Activated CD4-positive, alpha-beta T cell treated with anti-CD3 and anti-CD28 coated beads, Interleukin-2, amount 50 U/mL, for 4 hours (primary cell): ENCODE results near the gene C2orf81.
"Not testable (repeated sequence)": the region's sequence is repeated elsewhere in the genome, so short reads cannot be mapped to it uniquely, and the experiment has no call there.

ENCODE experiments used
- DNase-seq, 2 experiments: peaks; one replicate each; pipeline ENCODE4 v3.0.0-alpha.2; 2020

Gene C2orf81

DNA sequence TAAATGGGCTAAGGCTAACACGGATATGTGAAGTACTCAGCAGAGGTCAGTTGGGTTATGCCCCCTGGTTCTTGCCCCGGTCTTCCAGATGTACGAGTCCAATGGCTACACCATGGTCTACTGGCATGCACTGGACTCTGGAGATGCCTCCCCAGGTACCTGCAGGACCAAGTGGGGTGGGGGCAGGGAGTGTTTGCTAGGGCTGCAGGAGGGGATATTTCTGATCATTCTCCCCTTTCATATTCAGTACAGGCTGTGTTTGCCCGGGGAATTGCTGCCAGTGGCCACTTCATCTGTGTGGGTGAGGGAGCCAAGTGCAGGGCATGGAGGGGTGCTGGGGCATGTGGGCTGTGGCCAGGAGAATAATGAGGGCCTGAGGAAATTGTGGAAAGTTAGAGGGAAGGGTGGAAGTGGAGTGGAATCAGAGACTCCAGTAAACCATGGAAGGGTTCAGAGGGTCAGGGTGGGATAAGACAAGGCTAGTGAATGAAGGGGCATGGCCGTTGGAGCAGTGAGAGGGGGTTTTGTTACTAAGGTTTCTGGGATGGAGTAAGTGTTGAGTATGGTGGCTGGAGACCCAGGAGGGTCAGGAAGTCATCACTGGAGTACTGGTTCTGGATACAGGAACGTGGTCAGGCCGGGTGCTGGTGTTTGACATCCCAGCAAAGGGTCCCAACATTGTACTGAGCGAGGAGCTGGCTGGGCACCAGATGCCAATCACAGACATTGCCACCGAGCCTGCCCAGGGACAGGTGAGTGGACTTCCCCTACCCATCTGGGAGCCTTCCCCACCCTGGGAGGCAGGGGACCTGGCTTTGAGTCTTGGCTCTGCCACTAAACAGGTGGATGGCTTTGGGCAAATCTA is 2.0 kb upstream of the C2orf81 start:
- no peak for DNase-seq

- DNase-seq: not testable (repeated sequence)
Measured at GRCh38 chr2:74420443-74421103, 846 bp downstream of the C2orf81 start.

DNA sequence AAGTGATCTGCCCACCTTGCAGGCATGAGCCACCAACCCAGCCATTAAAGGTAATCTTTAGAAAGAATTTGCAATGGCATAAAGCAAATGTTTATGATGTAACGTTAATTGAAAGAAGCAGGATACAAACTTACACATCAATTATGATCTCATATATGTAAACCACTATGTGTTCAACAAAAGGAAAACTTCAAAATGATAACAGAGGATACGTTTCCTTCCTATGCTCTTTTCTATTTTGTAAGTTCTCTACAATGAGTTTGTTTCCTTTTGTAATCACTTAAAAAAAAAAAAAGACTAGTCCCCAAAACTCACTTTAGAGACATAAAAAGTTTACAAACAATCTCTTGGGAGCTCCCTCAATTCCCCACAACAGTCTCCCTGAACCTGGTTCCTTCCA is 1.4 kb downstream of the C2orf81 start:
- no peak for DNase-seq

DNA sequence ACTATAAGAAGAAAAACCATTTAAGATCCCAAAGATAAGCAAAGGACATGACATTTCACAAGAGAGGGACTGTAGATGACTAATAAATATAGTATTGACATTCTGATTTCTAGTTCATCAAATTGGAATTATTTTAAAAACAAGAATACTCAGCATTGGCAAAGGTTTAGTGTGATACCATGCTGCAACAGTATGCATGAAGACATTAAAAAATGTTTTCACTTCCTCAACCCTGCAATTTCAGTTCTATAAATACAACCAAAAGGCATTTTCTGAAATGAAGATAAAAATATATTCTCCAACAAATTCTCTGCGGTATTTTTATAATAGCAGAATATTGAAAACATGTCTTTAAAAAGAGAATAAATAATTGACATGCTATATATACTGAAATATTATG is 2.1 kb downstream of the C2orf81 start:
- DNase-seq: no peak

- no peak for DNase-seq
Measured at GRCh38 chr2:74418312-74418711, 3.1 kb downstream of the C2orf81 start.

DNA sequence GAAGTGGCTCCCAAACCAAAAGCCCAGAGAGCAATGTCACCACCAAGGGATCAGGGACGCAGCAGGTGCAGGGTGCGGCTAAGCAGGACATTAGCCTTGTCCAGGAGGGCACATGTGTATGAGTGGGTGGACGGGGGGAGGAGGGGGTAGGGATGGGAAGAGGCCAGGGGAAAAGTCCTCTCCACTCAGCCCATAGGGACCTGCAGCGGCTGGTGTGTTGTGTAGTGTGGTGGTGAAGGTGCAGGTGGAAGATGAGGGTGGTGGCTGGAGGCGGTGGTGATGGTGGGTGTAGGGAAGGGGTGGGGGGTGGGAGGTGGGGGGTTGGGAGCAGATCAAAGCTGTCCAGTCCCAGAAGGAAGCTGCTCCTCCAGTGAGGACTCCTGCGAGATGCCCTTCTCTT is 3.7 kb downstream of the C2orf81 start:
- no peak for DNase-seq

GRCh38 chr2:74417197-74417596 is 4.2 kb downstream of the C2orf81 start:
- DNase-seq: no peak

- no peak for DNase-seq
Measured at GRCh38 chr2:74416778-74417177, 4.6 kb downstream of the C2orf81 start.

- no peak for DNase-seq
Measured at GRCh38 chr2:74415762-74416395, 5.5 kb downstream of the C2orf81 start.

GRCh38 chr2:74414881-74415761 is 6.3 kb downstream of the C2orf81 start:
- no peak for DNase-seq

DNA sequence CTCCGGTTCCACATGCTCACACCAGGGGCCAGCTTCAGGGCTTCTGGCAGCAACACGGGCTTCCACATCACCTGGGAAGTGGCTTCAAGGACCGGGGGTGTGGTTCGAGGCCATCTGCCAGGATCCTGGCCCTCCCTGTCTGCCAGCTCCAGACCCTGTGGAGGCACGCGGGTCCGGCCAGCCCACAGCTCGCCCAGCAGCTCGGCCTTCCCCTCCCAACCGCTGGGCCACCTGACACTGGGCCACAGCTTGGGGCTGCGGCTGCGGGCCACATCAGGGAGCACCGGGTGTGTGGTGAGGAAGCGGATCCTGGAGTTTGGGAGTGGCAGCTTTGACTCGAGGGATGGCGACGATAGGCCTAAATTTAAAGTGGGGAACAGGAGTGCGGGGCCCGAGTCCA is 7.0 kb downstream of the C2orf81 start:
- no peak for DNase-seq

- no peak for DNase-seq
Measured at GRCh38 chr2:74413001-74413698, 8.3 kb downstream of the C2orf81 start.

DNA sequence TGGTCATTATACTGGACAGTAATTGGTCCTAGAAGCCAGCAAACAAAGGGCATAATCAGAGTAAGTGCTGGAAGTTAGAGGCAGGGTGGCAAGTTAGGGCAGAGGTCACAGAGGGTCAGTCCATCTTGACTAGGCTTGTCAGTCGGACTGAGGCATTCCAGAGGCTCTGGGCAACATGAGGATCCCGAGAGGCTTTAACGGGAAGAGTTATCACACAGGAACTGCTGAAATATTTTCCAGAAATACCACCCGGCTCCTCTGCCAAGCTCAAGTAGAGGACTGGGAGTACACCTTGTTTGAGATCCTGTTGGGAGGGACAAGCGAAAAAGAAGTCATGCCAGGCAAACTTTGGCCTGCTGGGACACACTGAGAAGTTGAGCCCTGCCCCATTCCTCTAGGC is 13.7 kb downstream of the C2orf81 start:
- DNase-seq: no peak

- no peak for DNase-seq
Measured at GRCh38 chr2:74406035-74406434, 15.4 kb downstream of the C2orf81 start.

DNA sequence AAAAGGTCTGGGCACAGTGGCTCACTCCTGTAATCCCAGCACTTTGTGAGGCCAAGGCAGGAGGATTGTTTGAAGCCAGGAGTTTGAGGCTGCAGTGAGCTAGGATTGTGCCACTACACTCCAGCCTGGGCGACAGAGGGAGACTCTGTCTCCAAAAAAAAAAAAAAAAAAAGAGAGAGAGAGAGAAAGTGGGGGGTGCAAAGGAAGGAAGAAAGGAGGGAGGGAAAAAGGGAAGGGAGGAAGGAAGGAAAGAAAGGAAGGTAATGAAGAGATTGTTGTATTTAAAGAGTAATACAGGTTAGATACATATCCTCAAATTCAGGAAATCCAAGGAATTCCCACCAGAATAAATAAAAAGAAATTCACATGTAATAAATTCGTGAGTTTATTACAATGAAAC is 19.5 kb downstream of the C2orf81 start:
- DNase-seq: no peak

DNA sequence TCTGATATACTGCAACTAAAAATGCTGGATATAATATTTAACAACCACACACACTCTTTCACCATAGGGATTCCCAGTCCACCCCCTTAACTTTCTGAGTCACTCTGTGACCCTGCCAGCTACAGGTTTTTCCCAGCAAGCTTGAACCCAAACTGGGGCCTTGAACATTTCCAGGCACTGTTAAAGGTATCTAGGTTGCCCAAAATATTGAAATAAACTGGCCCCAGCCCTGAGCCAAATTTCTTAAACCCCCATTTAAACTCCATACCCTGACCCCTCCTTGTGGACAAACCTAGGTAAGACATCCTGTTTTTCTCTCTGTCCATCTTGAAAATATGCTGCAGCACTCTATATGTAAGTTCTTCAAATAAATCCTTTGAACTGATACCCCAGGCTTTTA is 21.6 kb downstream of the C2orf81 start:
- no peak for DNase-seq

DNA sequence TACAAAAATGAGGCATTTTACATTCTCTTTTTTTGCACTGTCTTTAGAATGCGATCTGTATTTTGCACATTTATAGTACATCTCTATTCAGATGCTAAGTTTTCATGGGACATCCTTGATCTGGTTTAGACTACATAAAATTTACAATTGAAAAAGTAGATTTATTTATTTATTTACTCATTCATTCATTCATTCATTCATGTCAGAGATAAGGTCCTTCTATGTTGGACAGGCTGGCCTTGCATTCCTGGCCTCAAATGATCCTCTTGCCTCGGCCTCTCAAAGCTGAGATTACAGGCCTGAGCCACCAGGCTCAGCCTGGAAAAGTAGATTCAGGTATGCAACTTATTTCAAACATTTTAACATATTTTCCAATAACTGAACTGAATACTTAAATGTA is 25.3 kb downstream of the C2orf81 start:
- DNase-seq: no peak

DNA sequence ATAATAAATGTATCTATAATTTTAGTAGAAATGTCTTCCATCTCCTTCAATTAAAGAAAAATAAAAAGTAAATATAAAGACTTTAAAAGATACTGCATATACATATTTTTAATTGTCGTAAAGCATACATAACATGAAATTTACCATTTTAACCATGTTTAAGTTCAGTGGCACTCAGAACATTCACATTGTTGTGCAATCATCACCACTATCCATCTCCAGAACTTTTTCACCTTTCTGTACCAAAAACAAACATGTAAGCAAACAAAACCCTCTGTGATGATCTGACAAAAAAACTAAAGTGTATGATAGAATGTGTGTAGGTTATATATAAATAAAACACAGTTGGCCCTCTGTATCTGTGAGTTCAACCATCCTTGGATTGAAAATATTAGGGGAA is 27.9 kb downstream of the C2orf81 start:
- DNase-seq: no peak

DNA sequence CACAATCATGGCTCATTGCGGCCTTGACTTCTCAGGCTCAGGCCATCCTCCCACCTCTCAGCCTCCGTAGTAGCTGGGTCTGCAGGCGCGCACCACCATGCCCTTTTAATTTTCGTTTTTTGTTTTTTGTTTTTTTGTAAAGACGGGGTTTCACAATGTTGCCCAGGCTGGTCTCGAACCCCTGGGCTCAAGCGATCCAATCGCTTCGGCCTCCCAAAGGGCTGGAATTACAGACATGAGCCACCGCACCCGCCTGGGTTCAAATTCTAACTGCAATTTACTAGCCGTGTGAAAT is 29.0 kb downstream of the C2orf81 start:
- DNase-seq: no peak

DNA sequence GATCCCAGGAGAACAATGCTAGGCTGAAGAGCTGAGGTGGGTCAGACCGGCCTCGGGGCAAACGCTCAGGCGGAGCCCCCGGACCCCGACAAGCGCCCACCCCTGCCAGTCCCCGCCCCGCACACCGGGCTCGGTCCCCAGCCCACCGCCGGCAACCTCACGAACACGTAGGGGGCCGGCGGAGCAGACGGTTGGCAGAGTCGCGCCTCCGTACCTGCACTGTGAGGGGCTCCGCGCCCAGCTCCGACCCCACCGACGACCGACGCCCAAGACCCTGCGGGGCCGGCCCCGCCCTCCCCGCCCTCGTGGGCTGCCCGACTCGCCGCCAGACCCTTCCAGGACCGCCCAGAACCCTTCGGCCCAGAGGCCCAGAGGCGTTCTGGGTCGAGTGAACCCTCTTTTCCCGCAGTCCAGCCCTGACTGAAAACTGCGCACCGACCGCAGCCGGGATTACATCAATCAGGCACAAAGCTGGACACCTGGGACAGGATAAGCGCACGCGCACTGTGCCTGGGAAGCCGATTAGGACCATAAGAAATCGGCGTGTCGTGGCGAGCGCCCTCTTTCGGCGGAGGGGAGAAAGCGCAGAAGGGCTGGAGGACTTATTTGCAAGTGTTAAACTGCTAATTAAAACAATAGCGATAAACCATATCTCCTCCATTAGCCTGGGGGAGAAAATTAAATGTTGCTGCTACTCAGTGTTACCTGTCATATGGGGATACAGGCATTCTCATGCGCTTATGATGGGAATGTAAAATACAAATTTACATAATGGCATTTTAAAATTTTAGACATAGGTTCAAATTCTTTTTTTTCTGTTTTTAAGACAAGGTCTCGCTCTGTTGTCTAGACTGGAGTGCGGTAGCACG is 29.6 kb downstream of the C2orf81 start:
- DNase-seq: peak; percentile 94 to 95

- no peak for DNase-seq
Measured at GRCh38 chr2:74391209-74391579, 30.2 kb downstream of the C2orf81 start.

GRCh38 chr2:74390606-74391005 is 30.8 kb downstream of the C2orf81 start:
- DNase-seq: no peak
